K562 (cell line): ENCODE results near the gene VWDE. TPM values are rescaled to one million over a fixed set of nuclear protein-coding genes. Genes with fewer than 3 reads are reported as not detected.

Experiments used
- BACH1 ChIP-seq: fragments of 200-800 bp; sonication (Bioruptor generic); IDR thresholded peaks from 2 replicates; pipeline ENCODE4 v1.6.1; 2016; ENCODE audit warnings: missing genetic modification characterization, missing compliant biosample characterization
- LARP7 ChIP-seq: fragments of 450-650 bp; IDR thresholded peaks from 2 replicates; pipeline ENCODE4 v1.6.1; 2016
- LCOR ChIP-seq: sonication (generic); formaldehyde crosslinking; IDR thresholded peaks from 2 replicates; pipeline ENCODE4 v1.8.0; 2022; ENCODE audit warnings: mild to moderate bottlenecking, missing genetic modification reagents
- MXI1 ChIP-seq: IDR thresholded peaks from 2 replicates; pipeline ENCODE4 v1.6.1; 2011; ENCODE audit warnings: low read depth, mild to moderate bottlenecking, improper control_type of control experiment, low read length
- POLR2H ChIP-seq: IDR thresholded peaks from 2 replicates; pipeline ENCODE4 v1.6.1; 2016; ENCODE audit warnings: missing genetic modification characterization, low read depth, mild to moderate bottlenecking, control low read depth, missing compliant biosample characterization, moderate library complexity
- RBBP5 ChIP-seq: fragments of 200-600 bp; sonication (generic); IDR thresholded peaks from 2 replicates; pipeline ENCODE4 v1.6.1; 2012; ENCODE audit warnings: borderline replicate concordance, mild to moderate bottlenecking, low read length, control low read depth, inconsistent platforms; ENCODE audit not compliant: insufficient read depth, poor library complexity, severe bottlenecking
- TARDBP ChIP-seq: fragments of 450-650 bp; IDR thresholded peaks from 2 replicates; pipeline ENCODE4 v1.6.1; 2016
- ZBTB7A ChIP-seq: IDR thresholded peaks from 2 replicates; pipeline ENCODE4 v1.6.1; 2011; ENCODE audit warnings: low read depth, mild to moderate bottlenecking, low read length, moderate library complexity, borderline replicate concordance; ENCODE audit not compliant: control insufficient read depth
- ZSCAN29 ChIP-seq: fragments of 450-650 bp; IDR thresholded peaks from 2 replicates; pipeline ENCODE4 v1.6.1; 2017
- polyA plus RNA-seq, 8 experiments: library from polyadenylated mRNA; depleted of rRNA in 4 of 8; stranded (reverse) in 5 of 8; unstranded in 3 of 8; fragments of >200 nt; fragmentation: Nextera tagmentation in 2 of 8; fragmentation: Illumina TruSeq in 1 of 8; extraction: Ambion mirVana in 2 of 8; extraction: Trizol in 1 of 8; gene quantifications; 2 replicates each; pipeline versions ENCODE4 v1.2.1 to v1.2.3, GENCODE V29; 2011 to 2014; ENCODE audit warnings: inconsistent platforms in 1 of 8, missing spikeins in 1 of 8
- total RNA-seq, 7 experiments: library from RNA; depleted of rRNA in 6 of 7; stranded (reverse); fragments of >200 nt in 6 of 7; fragmentation: Illumina TruSeq in 2 of 7; extraction: Trizol in 2 of 7; gene quantifications; 2 replicates each; pipeline versions ENCODE4 v1.2.1 to v1.2.3, GENCODE V29; 2011 to 2021; ENCODE audit warnings: low replicate concordance in 1 of 7
- TF ChIP-seq, protein P1 (sequence below): sonication (generic); formaldehyde crosslinking; IDR thresholded peaks from 2 replicates; pipeline ENCODE4 v1.8.1; 2023; ENCODE audit warnings: mild to moderate bottlenecking, missing genetic modification reagents
- TF ChIP-seq, protein P2 (sequence below): sonication (generic); formaldehyde crosslinking; IDR thresholded peaks from 2 replicates; pipeline ENCODE4 v1.8.0; 2022; ENCODE audit warnings: mild to moderate bottlenecking, missing genetic modification reagents

The VWDE gene
- total and polyA plus RNA-seq, 9 of the 15 experiments (the other 6 are each of a cell fraction or from before 2014, with no cell fraction given) = 40.6 to 162 (median 95.2) TPM

DNA sequence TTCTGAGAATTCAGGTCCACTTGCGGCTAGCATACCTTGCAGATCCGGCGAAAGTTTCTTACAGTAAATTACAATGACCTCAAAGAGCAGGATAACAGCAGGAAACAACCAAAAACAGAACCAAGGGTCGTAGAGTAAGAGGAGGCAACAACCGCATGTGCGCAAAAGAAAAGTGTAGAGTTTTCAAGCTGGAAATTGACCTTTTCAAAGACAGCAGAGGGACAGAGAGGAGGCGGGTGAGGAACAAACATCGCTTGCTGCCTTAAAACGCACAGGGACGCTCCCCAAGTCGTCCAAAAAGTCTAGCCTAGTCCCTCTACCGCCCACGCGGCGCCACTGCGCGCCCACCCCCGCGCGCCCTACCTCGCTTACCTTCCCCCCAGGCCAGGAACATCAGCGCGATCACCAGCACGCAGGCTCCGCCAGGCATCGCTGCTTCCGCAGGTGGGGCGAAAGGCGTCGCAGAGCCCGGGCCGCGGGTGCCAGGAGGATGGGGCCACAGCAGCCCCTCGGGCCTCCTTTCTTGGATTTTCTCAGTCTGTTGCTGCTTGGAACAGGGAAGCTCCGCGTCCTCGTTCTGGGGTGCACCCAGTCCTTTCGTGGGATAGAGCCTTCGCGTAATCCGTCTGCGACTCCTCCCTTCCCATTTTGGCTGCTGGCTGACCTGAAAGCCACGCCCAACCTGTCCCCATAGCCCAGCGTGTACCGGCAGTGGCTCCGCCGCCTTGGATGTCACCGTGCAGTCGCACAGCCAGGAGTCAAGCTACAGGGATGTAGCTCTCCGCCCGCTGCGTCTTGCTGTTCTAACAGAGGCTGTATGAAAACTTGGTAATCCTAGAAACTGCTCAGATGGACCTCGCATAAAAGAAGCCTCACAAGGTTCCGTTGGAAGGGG, at the start of gene VWDE (continued):
- TF ChIP-seq MXI1 = peak; percentile 39; the same call in 1 of the 2 replicates
- peak; percentile 65 for TF ChIP-seq POLR2H (tag)
- TF ChIP-seq LARP7 = peak; percentile 11; the same call in 1 of the 2 replicates
- TF ChIP-seq TARDBP = peak; percentile 18
- peak; percentile 94 for TF ChIP-seq RBBP5
- TF ChIP-seq BACH1 (tag) = 0 out of 2 replicates have a peak, but pooled peaks have one; percentile 37
- TF ChIP-seq, protein P1, sequence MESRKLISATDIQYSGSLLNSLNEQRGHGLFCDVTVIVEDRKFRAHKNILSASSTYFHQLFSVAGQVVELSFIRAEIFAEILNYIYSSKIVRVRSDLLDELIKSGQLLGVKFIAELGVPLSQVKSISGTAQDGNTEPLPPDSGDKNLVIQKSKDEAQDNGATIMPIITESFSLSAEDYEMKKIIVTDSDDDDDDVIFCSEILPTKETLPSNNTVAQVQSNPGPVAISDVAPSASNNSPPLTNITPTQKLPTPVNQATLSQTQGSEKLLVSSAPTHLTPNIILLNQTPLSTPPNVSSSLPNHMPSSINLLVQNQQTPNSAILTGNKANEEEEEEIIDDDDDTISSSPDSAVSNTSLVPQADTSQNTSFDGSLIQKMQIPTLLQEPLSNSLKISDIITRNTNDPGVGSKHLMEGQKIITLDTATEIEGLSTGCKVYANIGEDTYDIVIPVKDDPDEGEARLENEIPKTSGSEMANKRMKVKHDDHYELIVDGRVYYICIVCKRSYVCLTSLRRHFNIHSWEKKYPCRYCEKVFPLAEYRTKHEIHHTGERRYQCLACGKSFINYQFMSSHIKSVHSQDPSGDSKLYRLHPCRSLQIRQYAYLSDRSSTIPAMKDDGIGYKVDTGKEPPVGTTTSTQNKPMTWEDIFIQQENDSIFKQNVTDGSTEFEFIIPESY (CRISPR knock-in tag) = no peak; the same call in 1 of the 2 replicates
- TF ChIP-seq ZBTB7A = peak; percentile 74; the same call in 1 of the 2 replicates
- peak; percentile 99 for TF ChIP-seq LCOR (CRISPR knock-in tag)
- peak; percentile 34; the same call in 1 of the 2 replicates for TF ChIP-seq ZSCAN29
- TF ChIP-seq, protein P2, sequence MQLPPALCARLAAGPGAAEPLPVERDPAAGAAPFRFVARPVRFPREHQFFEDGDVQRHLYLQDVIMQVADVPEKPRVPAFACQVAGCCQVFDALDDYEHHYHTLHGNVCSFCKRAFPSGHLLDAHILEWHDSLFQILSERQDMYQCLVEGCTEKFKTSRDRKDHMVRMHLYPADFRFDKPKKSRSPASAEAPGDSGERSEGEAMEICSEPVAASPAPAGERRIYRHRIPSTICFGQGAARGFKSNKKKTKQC = peak; percentile 54; the same call in 1 of the 2 replicates
